NCI-H146 treated with DMSO at 0.1 percent for 48 hours (cell line): Measurements from ENCODE around the gene IMPDH2.

Experiments used
- DNase-seq: peaks from one replicate; lab custom pipeline; 2025; ENCODE audit not compliant: unreplicated experiment; lab: John Stamatoyannopoulos, UW

IMPDH2 gene

DNA sequence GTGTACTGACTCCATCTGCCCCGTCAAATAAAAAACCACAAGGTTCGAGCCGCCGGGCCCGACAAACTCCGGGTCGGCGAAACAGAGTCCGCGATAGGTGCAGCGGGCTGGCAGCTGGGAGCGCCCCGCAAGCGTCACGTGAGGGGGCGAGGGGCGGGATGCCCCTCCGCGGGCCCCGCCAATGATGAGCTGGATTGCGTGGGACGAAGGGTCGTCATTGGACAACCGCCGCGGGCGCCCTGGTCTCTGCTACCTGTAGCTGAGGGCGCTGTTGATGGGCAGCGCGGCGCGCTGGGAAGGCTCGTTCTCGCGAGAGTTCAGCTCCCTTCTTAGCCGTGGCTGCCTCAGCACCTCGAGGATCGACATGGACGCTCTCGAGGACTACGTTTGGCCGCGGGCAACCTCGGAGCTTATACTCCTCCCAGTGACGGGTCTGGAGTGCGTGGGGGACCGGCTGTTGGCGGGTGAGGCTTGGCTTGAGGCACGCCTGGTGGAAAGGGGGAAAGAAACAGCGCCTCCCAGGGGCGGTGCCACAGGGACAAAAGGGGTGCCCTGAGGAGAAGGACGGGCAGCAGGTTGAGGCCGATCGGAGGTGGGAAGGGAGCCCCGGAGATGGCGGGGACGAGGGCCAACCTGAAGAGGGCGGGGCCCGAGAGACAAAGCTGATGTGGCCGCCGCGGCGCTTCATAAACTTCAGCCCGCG, 22.0 kb downstream of the IMPDH2 start, which contains the start of gene WDR6:
Gene WDR6, plus strand, starts transcription at position 324 of the 703 bp plus-strand sequence. Its CDS starts 41 bp downstream, at position 365.
- peak; percentile 92 for DNase-seq

DNA sequence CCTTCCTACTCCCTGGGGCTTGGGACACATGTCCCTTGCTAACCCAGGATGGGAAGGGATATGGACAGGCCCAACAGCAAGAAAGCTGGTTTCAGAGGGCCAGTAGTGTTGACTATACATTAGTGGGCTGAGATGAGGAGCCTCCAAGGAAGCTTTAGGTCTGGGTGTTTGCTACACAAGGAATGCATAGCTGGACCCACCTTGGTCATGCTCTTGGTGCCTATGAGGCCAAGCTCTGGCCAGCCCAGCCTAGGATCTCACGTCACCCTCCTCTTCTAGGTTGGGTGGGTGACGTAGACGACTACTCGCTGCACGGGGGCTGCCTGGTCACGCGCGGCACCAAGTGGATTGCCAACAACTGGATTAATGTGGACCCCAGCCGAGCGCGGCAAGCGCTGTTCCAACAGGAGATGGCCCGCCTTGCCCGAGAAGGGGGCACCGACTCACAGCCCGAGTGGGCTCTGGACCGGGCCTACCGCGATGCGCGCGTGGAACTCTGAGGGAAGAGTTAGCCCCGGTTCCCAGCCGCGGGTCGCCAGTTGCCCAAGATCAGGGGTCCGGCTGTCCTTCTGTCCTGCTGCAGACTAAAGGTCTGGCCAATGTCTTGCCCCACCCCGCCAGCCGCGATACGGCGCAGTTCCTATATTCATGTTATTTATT, 22.7 kb downstream of the IMPDH2 start:
- no peak for DNase-seq

DNA sequence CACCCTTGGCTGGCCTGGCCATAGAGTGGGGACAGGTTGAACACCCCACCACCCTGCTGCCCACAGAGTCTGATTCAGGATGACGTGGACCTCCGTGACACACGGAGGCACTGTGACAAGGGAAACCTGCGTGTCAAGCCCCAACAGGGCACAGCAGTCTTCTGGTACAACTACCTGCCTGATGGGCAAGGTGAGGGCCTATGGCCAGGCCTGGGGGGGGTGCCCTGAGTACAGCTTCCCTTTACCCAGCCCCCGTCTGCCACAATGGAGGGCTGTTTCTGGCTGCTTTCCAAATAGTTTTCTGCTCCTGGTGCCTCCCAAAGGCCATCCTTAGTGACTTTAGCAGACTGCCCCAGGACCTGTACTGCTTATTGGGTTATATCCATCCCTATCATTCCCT, 23.2 kb downstream of the IMPDH2 start:
- no peak for DNase-seq

DNA sequence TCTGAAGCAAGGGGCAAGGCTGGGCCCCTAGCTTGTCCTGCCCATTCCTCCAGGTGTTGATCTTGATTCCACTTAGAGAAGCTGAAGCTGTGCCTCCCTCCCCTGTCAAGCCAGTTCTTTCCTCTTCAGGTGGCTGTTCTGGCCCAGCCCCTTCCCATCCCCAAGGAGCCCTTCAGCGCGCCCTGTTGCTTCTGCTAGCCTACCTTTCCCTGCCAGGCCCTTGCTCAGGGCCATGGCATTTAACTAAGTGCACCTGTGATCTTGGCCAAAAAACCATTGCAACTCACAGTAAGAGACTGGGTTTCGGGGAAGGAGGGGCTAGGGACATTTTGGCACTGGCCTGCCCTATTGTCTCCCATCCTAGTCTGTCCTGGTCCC, 23.9 kb downstream of the IMPDH2 start:
- no peak for DNase-seq

DNA sequence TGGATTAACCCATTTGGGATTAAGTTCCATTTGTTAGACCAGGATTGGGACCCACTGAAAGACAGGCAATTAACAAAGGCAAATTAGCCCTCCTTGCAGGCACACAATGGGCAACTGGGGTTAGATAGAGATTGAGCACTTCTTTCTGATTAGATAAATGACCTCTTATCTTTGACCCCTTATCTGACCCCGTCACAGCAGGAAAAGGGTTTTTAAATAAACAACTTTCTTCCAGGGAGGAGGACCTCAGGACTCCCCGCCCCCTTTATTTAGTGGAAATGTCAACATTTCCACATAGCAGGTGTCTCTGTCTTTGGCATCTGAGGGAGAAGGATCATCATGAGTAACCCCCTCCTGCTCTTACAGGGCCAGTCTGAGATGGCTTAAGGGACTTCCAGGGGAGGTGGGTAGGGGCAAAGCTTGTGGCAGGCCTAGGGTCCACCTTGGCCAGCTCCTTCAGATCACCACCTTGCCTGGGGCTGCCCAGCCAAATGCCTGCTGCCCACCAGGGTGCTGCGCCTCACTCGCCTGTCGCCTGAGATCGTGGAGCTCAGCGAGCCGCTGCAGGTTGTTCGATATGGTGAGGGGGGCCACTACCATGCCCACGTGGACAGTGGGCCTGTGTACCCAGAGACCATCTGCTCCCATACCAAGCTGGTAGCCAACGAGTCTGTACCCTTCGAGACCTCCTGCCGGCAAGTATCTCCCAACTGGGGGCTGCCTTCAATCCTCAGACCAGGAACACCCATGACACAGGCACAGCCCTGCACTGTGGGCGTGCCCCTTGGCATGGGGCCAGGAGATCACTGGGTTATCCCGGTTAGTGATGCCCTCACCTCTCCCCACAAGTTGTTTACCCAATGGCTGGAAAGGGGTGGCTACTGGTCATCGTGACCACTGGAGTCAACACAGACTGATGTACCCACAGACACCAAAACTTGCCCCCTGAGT, 24.6 kb downstream of the IMPDH2 start:
- DNase-seq: peak; percentile 36

DNA sequence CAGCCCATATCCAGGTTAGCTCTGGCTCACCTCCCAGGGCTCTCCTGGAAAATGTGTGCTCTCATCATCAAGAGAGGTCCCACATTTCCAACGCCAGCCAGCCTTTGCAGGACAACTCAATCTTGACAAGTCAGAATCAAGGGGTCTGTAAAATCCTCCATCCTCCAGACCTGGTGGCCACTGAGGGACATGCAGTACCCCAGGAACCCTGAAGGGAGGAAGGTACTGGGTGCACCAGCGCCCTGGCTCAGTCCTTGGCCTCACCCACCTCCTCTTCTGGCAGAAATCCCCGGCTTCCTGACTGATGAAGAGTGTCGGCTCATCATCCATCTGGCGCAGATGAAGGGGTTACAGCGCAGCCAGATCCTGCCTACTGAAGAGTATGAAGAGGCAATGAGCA, 28.0 kb downstream of the IMPDH2 start:
- DNase-seq: no peak

DNA sequence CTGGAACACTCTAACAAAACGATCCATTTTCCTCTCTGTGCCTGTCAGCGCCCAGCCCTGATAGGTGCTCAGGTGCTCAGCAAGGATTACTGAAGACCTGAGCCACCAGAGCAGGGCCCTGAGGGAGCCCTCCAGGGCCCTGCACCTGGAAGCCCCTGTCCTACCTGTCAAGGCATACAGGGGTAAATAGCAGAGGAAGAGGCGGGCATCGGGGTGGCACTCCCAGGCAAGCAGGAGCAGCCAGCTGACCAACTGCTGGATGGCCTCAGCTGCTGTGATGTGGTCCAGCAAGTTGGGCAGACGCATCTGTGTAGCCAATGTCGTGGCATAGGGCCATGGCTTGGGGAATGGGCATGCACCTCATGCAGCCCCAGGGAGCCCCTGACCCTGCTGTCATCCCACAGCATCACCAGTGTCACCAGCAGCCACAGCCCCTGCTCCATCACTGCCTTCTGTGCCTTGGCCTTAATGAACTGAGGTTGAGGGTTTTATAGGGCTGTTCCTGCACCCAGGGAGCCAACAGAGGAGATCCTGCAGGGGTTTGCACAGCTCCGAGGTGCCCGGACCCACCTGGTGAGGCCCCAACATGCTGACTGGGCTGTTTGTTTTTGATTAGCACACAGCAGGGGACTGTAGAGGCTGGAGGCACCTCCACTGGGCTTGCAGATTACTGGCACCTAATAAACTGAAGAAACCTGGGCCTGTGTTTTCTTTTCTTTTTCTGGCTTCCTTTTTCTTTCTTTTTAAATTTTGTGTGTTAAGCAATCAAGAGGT, 29.9 kb downstream of the IMPDH2 start:
- DNase-seq: peak; percentile 39

DNA sequence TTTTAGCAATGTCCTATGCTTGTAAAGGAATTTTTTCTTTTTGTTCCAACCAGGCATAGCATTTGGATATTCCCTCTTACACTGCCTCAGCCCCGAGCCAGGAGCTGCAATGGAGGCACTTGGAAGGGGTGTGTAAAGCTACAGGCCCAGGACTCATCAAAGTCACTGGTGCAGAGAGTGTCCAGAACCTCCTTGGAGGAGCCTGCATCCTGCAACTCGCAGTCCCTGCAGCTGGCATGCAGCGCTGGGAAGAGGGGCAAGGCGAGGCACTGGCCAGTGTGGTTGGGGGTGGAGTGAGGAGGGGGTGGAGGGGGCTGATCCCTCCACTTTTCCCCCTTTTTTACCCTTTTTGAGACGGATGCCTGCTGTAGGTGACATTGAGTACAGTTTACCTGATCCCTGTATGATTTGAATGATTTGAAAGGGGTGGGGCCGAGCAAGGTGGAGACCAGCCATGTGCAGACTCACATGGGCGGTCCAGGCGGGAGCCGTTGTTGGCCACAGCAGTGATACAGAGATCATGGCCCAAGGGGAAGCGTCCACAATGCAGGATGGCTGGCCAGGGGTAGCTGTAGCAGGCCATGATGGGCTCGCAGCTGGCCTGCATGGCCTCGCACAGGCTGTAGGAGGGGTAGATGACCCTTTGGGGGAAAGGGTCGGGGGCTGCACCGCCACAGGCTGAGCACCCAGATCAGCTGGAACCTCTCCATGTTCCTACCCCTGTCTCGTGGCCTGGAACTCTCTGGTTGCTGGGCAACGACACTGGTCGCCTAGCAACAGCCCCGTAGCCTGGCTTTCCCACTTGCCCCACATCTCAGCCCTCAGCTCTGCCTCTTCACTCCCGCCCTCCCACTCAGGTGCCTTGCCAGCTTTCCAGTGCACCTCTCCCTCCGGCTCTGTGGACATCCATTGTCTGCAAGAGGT, 31.2 kb downstream of the IMPDH2 start:
- DNase-seq: no peak

DNA sequence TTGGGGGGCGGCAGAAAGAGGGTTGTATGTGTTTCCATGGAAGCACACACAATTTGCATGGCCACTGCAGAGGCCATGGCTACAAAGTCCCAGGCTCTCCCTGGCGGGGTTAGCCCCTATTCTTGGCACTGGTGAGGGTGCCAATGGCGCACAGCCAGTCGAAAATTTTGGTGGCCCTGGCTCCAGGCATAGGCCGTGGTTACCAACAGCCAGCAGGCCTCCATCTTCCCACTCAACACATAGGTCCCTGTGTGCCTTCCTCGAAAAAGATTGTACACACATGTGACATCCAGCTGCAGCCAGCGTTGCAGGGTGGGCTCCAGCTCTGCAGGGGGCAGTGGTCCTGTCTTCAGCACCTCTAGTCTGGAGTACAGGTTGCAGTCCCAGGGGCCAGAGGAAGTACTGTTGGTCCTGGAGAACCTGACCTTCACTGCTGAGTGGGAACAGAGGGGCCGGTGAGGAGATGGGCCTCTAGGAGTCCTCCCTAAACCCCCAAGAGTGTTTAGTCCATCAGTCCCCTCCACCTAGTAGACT, 32.0 kb downstream of the IMPDH2 start:
- no peak for DNase-seq

DNA sequence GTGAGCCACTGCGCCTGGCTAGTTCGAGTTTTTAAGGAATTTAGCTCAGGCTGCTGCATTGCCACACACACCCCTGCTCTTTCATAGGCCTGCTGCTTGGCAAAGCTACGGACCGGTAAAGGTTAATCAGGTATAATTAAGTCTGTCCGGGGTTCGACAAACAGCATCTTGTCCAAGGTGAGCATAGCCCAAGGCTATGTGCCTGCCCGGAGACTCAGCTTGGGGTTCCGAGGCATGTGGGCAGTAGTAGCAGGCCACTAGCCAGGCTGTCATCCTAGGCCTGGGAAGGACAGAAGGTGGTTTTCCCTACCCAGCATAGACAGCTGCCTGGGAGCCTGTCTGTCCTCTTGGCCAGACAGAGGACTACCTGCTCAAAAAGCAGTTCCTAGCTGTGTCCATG, 32.6 kb downstream of the IMPDH2 start:
- no peak for DNase-seq

DNA sequence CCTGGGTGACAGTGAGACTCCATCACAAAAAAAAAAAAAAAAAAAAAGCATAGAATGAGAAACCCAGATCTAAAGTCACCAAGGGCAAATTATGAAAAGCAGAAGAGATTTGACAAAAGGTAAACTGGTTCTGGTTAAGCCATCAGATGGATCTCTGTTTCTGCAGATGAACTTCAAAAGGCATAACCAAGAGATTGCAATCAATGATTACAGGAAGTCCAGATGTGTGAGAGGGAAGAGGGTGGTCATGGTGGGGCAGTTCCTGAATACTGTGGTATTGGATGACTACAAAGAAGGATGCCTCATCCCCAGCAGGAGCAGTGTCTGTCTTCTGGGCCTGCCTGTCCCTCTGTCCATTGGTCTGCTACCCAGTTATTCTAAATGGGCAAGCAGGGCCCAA, 35.4 kb downstream of the IMPDH2 start:
- no peak for DNase-seq

DNA sequence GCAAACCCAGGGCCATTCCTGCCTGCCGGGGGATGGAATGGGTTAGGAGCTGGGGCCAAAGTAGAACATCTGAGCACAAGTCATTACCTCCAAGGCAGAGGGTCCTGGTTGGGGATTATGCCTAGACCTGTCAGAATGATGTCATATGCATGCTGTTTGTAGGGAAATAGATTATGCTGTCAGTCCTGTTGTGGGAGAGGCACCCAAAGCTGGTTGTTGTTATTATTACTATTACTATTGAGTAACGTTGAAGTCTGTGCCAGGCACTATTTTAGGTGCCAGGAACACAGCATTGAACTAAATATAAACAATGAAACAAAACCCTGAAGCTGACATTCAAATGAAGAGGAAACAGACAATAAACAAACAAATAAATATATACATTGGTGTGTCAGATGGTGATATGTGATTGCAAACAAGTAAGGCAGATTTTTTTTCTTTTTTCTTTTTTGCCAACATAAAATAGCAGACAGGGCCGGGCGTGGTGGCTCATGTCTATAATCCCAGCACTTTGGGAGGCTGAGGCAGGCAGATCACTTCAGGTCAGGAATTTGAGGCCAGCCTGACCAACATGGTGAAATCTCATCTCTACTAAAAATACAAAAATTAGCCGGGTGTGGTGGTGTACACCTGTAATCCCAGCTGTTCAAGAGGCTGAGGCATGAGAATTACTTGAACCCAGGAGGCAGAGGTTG, 37.2 kb downstream of the IMPDH2 start:
- no peak for DNase-seq

DNA sequence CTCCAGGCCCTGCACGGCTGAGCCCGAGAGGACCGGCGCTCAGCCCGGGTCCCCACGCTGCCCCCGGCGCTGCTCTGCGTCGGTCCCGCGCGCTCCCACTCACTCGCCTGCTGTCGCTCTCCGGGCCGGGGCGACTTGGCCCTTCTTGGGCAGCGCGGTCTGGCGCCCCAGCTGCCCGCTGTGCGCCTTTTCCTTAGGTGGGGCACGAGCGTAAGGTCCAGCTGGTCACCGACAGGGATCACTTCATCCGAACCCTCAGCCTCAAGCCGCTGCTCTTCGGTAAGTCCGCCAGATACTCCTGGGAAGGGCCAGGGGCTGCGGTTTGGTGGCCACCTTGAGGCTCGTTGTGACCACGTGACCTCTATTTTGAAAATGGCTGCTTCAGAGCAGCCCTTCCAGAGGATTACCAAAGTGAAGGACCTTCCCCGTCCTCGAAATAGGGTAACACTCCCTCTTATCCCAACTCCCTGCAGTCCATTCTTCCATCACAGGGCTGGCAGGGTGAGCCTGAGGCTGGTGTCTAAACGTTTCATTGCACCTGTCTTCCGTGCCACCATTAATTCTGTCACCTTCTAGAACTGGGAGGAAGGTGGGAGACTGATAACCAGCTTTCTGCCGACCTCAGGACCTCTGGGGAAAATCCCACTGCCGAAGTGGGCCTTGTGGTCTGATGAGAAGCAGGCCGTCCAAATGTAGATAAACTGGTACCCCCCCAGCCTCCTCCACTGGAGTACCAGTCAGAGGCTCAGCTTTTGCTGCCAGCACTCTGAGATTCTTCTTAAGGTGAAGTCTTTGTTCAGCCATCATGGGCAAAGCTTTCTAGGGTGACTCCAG, 38.3 kb downstream of the IMPDH2 start:
- DNase-seq: no peak

DNA sequence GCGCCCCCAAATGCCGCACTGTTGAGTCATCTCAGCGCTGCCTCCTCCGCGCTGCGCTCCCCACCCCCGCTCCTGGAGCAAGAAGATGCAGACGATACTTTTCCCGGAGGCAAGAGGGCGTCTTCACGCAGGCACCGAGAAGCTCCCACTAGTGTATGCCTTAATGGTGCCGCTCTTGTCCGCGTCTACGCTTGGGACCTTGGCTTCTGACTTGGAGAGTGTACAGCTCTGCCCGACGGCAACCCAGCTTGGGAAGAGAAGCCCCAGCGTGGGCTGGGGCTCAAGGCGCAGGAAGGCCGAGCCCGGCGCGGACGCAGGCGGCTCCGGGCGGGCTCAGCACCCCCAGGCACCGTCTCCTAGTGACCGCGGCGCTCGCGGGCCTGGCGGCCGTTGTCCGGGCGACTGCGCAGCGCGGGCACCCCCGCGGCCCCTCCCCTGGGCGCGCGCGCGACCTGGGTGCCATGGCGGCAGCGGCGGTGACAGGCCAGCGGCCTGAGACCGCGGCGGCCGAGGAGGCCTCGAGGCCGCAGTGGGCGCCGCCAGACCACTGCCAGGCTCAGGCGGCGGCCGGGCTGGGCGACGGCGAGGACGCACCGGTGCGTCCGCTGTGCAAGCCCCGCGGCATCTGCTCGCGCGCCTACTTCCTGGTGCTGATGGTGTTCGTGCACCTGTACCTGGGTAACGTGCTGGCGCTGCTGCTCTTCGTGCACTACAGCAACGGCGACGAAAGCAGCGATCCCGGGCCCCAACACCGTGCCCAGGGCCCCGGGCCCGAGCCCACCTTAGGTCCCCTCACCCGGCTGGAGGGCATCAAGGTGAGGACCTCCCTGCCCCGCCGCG, 39.2 kb downstream of the IMPDH2 start, which contains the start of gene P4HTM:
Gene P4HTM, plus strand, starts transcription at position 446 of the 840 bp plus-strand sequence. Its CDS starts 16 bp downstream, at position 462.
- peak; percentile 16 for DNase-seq

DNA sequence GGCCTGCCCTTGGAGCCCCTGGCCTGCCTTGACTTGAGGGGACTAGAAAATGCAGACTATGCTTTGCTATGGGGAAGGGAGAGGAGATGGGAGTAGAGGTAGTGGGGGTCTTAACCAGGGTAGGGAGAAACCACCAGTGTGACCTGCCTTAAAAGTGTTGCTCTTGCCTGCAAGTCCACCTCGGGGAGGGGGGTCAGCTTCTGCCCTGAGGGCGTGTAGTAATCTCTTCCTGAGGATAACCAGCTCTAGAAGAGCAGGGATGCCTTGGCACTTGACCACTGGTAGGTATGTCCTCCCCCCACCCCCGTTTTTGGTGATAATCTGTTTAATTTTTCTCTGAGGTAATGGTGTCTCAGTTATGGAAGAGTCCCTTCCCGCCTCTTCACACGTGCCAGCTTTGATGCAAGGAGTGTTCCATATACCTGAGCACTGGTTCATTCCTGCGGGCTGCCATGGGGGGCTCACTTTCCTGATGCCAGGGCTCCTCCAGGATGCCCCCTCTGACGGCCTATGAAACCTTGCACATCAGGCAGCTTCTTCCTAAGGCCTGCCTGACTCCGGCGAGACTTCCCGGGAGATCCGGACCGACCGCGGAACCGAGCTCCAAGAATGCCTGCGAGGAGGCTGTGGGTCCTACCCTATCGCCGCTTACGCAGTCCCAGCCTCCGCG, 39.9 kb downstream of the IMPDH2 start:
- DNase-seq: no peak

DNA sequence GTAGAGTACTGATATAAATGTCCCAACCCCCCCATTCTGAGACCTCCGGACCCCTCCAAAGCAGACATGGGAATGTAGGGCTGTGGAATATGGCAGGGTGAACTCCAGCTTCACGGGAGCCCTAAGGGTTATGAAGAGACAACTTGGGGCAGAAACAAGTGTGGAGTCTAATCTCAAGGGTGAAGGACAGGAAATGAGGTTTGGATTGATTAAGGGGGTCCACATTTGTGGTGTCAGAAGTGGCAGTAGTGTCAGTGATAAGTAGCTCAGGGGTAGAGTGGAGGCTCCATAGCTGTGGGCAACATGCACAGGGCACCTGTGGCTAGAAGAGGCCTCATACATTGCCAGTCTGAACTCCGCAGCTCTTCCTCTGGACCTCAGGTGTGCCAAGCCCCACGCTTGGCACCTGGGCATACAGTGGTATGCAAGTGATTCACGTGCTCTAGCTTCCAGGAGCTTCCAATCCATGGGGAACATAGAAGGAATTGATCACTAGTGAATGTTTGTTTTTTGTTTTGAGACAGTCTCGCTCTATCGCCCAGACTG, 43.3 kb downstream of the IMPDH2 start:
- DNase-seq: no peak
